ENCODE data around the gene FNDC3A. TPM values are rescaled to one million over a fixed set of nuclear protein-coding genes. Genes with fewer than 3 reads are reported as not detected.

The FNDC3A gene
- total RNA-seq, 2 donors from 2014 or later = 53.7 to 62.8 TPM

DNA sequence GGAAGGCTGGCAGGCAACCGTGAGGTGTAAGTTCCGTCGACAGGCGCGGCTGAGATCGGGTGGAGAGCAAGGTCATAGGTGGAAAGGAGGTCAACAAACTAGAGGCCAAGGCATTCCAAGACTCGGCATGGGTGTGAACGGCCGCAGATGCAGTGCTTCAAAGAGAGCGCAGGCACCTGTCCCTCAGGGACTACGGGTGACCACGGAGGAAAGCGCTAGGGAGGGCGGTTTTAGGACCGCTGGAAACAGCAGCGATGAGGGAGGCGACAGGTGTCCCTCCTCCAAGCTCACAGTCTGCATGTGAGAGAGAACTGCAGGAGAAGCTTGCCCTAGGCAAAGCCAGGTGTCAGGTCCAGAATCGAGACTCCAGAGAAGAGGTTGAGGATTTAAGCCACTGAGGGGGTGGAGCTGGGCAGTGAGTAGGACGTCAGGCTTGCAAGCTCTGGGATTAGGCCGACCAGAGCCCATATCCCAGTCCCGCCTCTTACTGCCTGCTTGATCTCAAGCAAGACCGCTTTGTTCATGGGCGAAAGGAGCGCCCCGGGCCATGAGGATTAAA lies 242.9 kb downstream of the FNDC3A start:
- 31 to 32% methylated on average over 25 of the region's 25 CpGs for WGBS, 2 donors
- no peak for DNase-seq
- peaks cover 24% of the 10 kb centered on the region for H3K4me1 ChIP-seq
- H3K27ac ChIP-seq = no peak overlapping the region
- H3K27me3 ChIP-seq = peaks cover 8 to 30% of the 10 kb centered on the region in 2 donors
- no peaks in the 10 kb centered on the region for H3K36me3 ChIP-seq (replicated peaks in 1 of 2; ENCODE audit: insufficient read depth in 1 of 2, low read depth in 2 of 2)
- no peak for TF ChIP-seq POLR2A (IDR thresholded peaks at IDR 0.05)
- TF ChIP-seq, protein P1, sequence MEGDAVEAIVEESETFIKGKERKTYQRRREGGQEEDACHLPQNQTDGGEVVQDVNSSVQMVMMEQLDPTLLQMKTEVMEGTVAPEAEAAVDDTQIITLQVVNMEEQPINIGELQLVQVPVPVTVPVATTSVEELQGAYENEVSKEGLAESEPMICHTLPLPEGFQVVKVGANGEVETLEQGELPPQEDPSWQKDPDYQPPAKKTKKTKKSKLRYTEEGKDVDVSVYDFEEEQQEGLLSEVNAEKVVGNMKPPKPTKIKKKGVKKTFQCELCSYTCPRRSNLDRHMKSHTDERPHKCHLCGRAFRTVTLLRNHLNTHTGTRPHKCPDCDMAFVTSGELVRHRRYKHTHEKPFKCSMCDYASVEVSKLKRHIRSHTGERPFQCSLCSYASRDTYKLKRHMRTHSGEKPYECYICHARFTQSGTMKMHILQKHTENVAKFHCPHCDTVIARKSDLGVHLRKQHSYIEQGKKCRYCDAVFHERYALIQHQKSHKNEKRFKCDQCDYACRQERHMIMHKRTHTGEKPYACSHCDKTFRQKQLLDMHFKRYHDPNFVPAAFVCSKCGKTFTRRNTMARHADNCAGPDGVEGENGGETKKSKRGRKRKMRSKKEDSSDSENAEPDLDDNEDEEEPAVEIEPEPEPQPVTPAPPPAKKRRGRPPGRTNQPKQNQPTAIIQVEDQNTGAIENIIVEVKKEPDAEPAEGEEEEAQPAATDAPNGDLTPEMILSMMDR (IDR thresholded peaks at IDR 0.05) = no peak
- no peak overlapping the region for H3K4me3 ChIP-seq
- intact Hi-C loops (cut with DNase I) = no loop called here
- no peak for ATAC-seq
- H3K9me3 ChIP-seq = no peaks in the 10 kb centered on the region

DNA sequence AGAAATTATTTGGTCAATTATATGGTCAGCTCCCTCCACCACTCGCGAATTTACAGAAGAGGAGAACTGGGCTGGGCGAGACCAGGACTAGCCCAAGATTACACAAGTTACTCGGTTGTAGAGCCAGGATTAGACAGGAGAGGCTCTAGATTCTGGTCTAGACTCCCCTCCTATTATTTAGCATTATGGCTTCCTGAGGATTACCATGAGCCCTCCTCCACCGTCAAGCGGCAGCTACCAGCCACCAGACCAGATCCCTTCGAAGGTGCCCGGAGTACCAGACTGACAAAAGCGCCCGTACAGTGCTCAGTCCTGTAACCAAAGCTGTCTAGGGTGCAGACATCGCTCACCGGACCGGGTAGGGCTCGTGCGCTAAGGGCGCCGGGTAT lies 243.9 kb downstream of the FNDC3A start:
- TF ChIP-seq, protein P1 (IDR thresholded peaks at IDR 0.05) = no peak
- no peak for TF ChIP-seq POLR2A (IDR thresholded peaks at IDR 0.05)
- Histone ChIP-seq H3K9me3 (no peaks in the 10 kb centered on the region), H3K36me3 (replicated peaks in 1 of 2; ENCODE audit: insufficient read depth in 1 of 2, low read depth in 2 of 2) (no peaks in the 10 kb centered on the region), H3K4me3 (no peak overlapping the region), H3K27ac (no peak overlapping the region), H3K27me3 (peaks cover 8 to 30% of the 10 kb centered on the region in 2 donors), H3K4me1 (peaks cover 21% of the 10 kb centered on the region)
- DNase-seq (no peak), ATAC-seq (no peak)
- WGBS, 2 donors = 18 to 35% methylated on average over 10 to 17 of the region's 17 CpGs
- intact Hi-C loops (cut with DNase I) = no loop called here

DNA sequence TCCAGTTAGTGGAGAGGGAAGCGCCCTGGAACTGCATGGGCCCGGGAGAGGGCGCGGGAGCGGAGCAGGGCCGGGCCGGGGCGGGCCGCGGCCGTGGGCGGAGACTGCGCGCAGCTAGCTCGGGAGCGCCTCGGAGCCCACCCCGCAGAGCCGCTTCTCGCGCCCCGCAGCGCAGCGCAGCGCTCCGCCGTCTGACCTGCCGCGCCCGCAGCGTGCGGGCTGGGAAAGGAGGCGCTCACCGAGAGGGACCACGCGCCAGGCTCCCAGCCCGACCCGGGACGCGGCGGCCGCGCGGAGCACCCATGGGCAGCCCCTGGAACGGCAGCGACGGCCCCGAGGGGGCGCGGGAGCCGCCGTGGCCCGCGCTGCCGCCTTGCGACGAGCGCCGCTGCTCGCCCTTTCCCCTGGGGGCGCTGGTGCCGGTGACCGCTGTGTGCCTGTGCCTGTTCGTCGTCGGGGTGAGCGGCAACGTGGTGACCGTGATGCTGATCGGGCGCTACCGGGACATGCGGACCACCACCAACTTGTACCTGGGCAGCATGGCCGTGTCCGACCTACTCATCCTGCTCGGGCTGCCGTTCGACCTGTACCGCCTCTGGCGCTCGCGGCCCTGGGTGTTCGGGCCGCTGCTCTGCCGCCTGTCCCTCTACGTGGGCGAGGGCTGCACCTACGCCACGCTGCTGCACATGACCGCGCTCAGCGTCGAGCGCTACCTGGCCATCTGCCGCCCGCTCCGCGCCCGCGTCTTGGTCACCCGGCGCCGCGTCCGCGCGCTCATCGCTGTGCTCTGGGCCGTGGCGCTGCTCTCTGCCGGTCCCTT lies 244.5 kb downstream of the FNDC3A start, which contains the start of gene MLNR:
Gene MLNR, plus strand, starts transcription at position 303 of the 820 bp plus-strand sequence. Its CDS starts 0 bp downstream, at position 303.
- DNase-seq (peak in 3 of 4 donors; percentile 18 to 34 (median 22)), ATAC-seq (peak; percentile 68)
- Histone ChIP-seq H3K4me3 (no peak within 1 kb of the TSS), H3K27ac (no peak within 1 kb of the TSS), H3K4me1 (peaks cover 23% of the 10 kb centered on the region), H3K36me3 (replicated peaks in 1 of 2; ENCODE audit: insufficient read depth in 1 of 2, low read depth in 2 of 2) (no peaks in the 10 kb centered on the region), H3K9me3 (no peaks in the 10 kb centered on the region), H3K27me3 (peaks cover 8 to 30% of the 10 kb centered on the region in 2 donors)
- intact Hi-C loops (cut with DNase I) = no loop called here
- no peak for TF ChIP-seq POLR2A (IDR thresholded peaks at IDR 0.05)
- TF ChIP-seq, protein P1 (IDR thresholded peaks at IDR 0.05) = peak in 3 of 7 experiments; percentile 13 to 40 (median 24)
- WGBS, 2 donors = 2 to 11% methylated on average over 14 to 89 of the region's 111 CpGs

DNA sequence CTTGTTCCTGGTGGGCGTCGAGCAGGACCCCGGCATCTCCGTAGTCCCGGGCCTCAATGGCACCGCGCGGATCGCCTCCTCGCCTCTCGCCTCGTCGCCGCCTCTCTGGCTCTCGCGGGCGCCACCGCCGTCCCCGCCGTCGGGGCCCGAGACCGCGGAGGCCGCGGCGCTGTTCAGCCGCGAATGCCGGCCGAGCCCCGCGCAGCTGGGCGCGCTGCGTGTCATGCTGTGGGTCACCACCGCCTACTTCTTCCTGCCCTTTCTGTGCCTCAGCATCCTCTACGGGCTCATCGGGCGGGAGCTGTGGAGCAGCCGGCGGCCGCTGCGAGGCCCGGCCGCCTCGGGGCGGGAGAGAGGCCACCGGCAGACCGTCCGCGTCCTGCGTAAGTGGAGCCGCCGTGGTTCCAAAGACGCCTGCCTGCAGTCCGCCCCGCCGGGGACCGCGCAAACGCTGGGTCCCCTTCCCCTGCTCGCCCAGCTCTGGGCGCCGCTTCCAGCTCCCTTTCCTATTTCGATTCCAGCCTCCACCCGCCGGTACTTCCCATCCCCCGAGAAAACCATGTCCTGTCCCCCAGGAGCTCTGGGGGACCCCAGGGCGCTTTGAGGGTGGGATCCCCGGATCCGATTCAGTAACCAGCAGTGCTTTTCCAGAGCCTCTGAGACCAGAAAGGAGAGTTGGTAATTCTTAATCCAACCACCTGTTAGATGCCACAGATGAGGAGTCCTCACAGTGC lies 245.3 kb downstream of the FNDC3A start:
- Histone ChIP-seq H3K9me3 (no peaks in the 10 kb centered on the region), H3K27me3 (peaks cover 8 to 30% of the 10 kb centered on the region in 2 donors), H3K27ac (no peak overlapping the region), H3K4me3 (no peak overlapping the region), H3K4me1 (peaks cover 31% of the 10 kb centered on the region), H3K36me3 (replicated peaks in 1 of 2; ENCODE audit: insufficient read depth in 1 of 2, low read depth in 2 of 2) (no peaks in the 10 kb centered on the region)
- intact Hi-C loops (cut with DNase I) = no loop called here
- no peak for TF ChIP-seq POLR2A (IDR thresholded peaks at IDR 0.05)
- TF ChIP-seq, protein P1 (IDR thresholded peaks at IDR 0.05) = no peak
- ATAC-seq (no peak), DNase-seq (no peak)
- 10 to 30% methylated on average over 14 to 61 of the region's 73 CpGs for WGBS, 2 donors
